Uterus (tissue), 4 donors: ENCODE measurements around the gene CRY2. TPM values are rescaled to one million over a fixed set of nuclear protein-coding genes. Genes with fewer than 3 reads are reported as not detected.

Experiments
- total RNA-seq, 4 donors: library from RNA; depleted of rRNA in 3 of 4; stranded (reverse); fragments of >200 nt in 3 of 4; gene quantifications; one replicate each; pipeline versions ENCODE4 v1.1.0 to v1.2.4, GENCODE V29; 2014 to 2023
- donor health status: DM: yes; HTN: yes; CAD: no.

CRY2 gene
- total RNA-seq, 4 donors from 2014 or later = 22.1 to 91.8 (median 61.0) TPM

Other genes with a start within 250 kb of the CRY2 start
- 1 to 10 TPM; 2.4 to 7.9 (median 5.9) TPM for gene CHST1, start 181.9 kb upstream of the CRY2 start, total RNA-seq
- gene SLC35C1, start 42.3 kb upstream of the CRY2 start, total RNA-seq = 10 to 100 TPM in 1 of 4 donors, 1 to 10 TPM in 2, under 1 TPM in 1; under 0.01 to 12.7 (median 5.2) TPM
- 10 to 100 TPM in 3 of 4 donors, 1 to 10 TPM in 1; 2.1 to 29.9 (median 20.0) TPM for gene MAPK8IP1, start 38.2 kb downstream of the CRY2 start, total RNA-seq
- 1 to 10 TPM in 1 of 4 donors, not detected in 3; 1.6 TPM for gene FREY1, start 59.8 kb downstream of the CRY2 start, total RNA-seq
- 10 to 100 TPM; 15.3 to 32.1 (median 27.6) TPM for gene PEX16, start 70.4 kb downstream of the CRY2 start, total RNA-seq
- 1 to 10 TPM in 2 of 4 donors, under 1 TPM in 1, not detected in 1; 0.64 to 4.4 (median 2.4) TPM for gene LARGE2, start 75.2 kb downstream of the CRY2 start, total RNA-seq